ENCODE data around the gene CCR5. TPM values are rescaled to one million over a fixed set of nuclear protein-coding genes. Genes with fewer than 3 reads are reported as not detected.
"Not testable (repeated sequence)": the region's sequence is repeated elsewhere in the genome, so short reads cannot be mapped to it uniquely, and the experiment has no call there.

Gene CCR5
- total RNA-seq, 1 donor from 2014 or later, result not detected

- no peaks in the 10 kb centered on the region for H3K9me3 Mint-ChIP-seq
- Histone ChIP-seq H3K36me3 (no peaks in the 10 kb centered on the region), H3K4me1 (no peaks in the 10 kb centered on the region), H3K27me3 (no peaks in the 10 kb centered on the region), H3K4me2 (no peak overlapping the region), H3F3A (ENCODE audit: low read depth) (no peaks in the 10 kb centered on the region), H2AFZ (replicated peaks) (no peak overlapping the region), H4K20me1 (ENCODE audit: low read depth) (no peaks in the 10 kb centered on the region), H3K79me2 (ENCODE audit: low read depth) (no peaks in the 10 kb centered on the region), H3K27ac (no peak overlapping the region), H3K4me3 (no peak overlapping the region), H3K9ac (no peak overlapping the region), H3K9me3 (ENCODE audit: low read depth) (no peaks in the 10 kb centered on the region)
- no peak overlapping the region for H3K4me3 Mint-ChIP-seq
- no peaks in the 10 kb centered on the region for H3K36me3 Mint-ChIP-seq
- H3K4me1 Mint-ChIP-seq, result no peaks in the 10 kb centered on the region
- H3K27ac Mint-ChIP-seq, result no peak overlapping the region
- no peak for DNase-seq (ENCODE audit: low spot score)
- TF ChIP-seq EZH2phosphoT487 (IDR thresholded peaks at IDR 0.05), result no peak
- TF ChIP-seq EZH2 (IDR thresholded peaks at IDR 0.05), result no peak
- no peak for TF ChIP-seq CTCF (IDR thresholded peaks at IDR 0.05)
- H3K27me3 Mint-ChIP-seq (ENCODE audit: insufficient read depth, low read depth), result no peaks in the 10 kb centered on the region
Measured at GRCh38 chr3:46400000-46400734, 29.4 kb downstream of the CCR5 start.

GRCh38 chr3:46400846-46401245 lies 30.1 kb downstream of the CCR5 start:
- Histone ChIP-seq H3K27ac (no peak overlapping the region), H3K79me2 (ENCODE audit: low read depth) (no peaks in the 10 kb centered on the region), H3K4me3 (no peak overlapping the region), H3K36me3 (no peaks in the 10 kb centered on the region), H3K27me3 (no peaks in the 10 kb centered on the region), H2AFZ (replicated peaks) (no peak overlapping the region), H3K9me3 (ENCODE audit: low read depth) (no peaks in the 10 kb centered on the region), H3K4me1 (no peaks in the 10 kb centered on the region), H4K20me1 (ENCODE audit: low read depth) (no peaks in the 10 kb centered on the region), H3K4me2 (no peak overlapping the region), H3K9ac (no peak overlapping the region), H3F3A (ENCODE audit: low read depth) (no peaks in the 10 kb centered on the region)
- no peaks in the 10 kb centered on the region for H3K27me3 Mint-ChIP-seq (ENCODE audit: insufficient read depth, low read depth)
- no peaks in the 10 kb centered on the region for H3K36me3 Mint-ChIP-seq
- H3K4me3 Mint-ChIP-seq, result no peak overlapping the region
- DNase-seq (ENCODE audit: low spot score), result no peak
- no peaks in the 10 kb centered on the region for H3K9me3 Mint-ChIP-seq
- peaks cover 3% of the 10 kb centered on the region for H3K4me1 Mint-ChIP-seq
- no peak for TF ChIP-seq CTCF (IDR thresholded peaks at IDR 0.05)
- TF ChIP-seq EZH2phosphoT487 (IDR thresholded peaks at IDR 0.05), result no peak
- no peak for TF ChIP-seq EZH2 (IDR thresholded peaks at IDR 0.05)
- no peak overlapping the region for H3K27ac Mint-ChIP-seq

GRCh38 chr3:46401579-46401978 lies 30.8 kb downstream of the CCR5 start:
- Histone ChIP-seq H3K27ac (no peak overlapping the region), H4K20me1 (ENCODE audit: low read depth) (no peaks in the 10 kb centered on the region), H3K9ac (no peak overlapping the region), H3K36me3 (no peaks in the 10 kb centered on the region), H3K27me3 (no peaks in the 10 kb centered on the region), H3K4me2 (no peak overlapping the region), H3K79me2 (ENCODE audit: low read depth) (no peaks in the 10 kb centered on the region), H3K4me3 (no peak overlapping the region), H3K4me1 (no peaks in the 10 kb centered on the region), H3F3A (ENCODE audit: low read depth) (no peaks in the 10 kb centered on the region), H2AFZ (replicated peaks) (no peak overlapping the region), H3K9me3 (ENCODE audit: low read depth) (no peaks in the 10 kb centered on the region)
- H3K9me3 Mint-ChIP-seq, result no peaks in the 10 kb centered on the region
- no peak for TF ChIP-seq CTCF (IDR thresholded peaks at IDR 0.05)
- no peak for TF ChIP-seq EZH2phosphoT487 (IDR thresholded peaks at IDR 0.05)
- no peak for TF ChIP-seq EZH2 (IDR thresholded peaks at IDR 0.05)
- no peak for DNase-seq (ENCODE audit: low spot score)
- H3K4me3 Mint-ChIP-seq, result no peak overlapping the region
- no peaks in the 10 kb centered on the region for H3K27me3 Mint-ChIP-seq (ENCODE audit: insufficient read depth, low read depth)
- H3K36me3 Mint-ChIP-seq, result no peaks in the 10 kb centered on the region
- H3K4me1 Mint-ChIP-seq, result peaks cover 4% of the 10 kb centered on the region
- no peak overlapping the region for H3K27ac Mint-ChIP-seq

GRCh38 chr3:46402902-46403301 lies 32.2 kb downstream of the CCR5 start:
- H3K36me3 ChIP-seq; H3K4me3 Mint-ChIP-seq; DNase-seq (ENCODE audit: low spot score); H4K20me1 ChIP-seq (ENCODE audit: low read depth); H3K36me3 Mint-ChIP-seq; H3K9ac ChIP-seq; H3K79me2 ChIP-seq (ENCODE audit: low read depth); H3K9me3 ChIP-seq (ENCODE audit: low read depth); H3K27me3 Mint-ChIP-seq (ENCODE audit: insufficient read depth, low read depth); H3K27ac Mint-ChIP-seq; H3K27ac ChIP-seq; H3K4me3 ChIP-seq; H3K27me3 ChIP-seq; H3K9me3 Mint-ChIP-seq; H3F3A ChIP-seq (ENCODE audit: low read depth); H2AFZ ChIP-seq (replicated peaks); H3K4me2 ChIP-seq; H3K4me1 ChIP-seq: not testable (repeated sequence)
- H3K4me1 Mint-ChIP-seq, result peaks cover 12% of the 10 kb centered on the region
